H9 (cell line): ENCODE measurements around the gene RAF1. TPM values are rescaled to one million over a fixed set of nuclear protein-coding genes. Genes with fewer than 3 reads are reported as not detected.

Experiments
- DNase-seq: peaks from one replicate; pipeline ENCODE4 v3.0.0-alpha.2; 2017
- H2AFZ ChIP-seq: one replicate; pipeline ENCODE4 v1.6.1; 2013; ENCODE audit warnings: mild to moderate bottlenecking, low read length, control low read depth, moderate library complexity
- H2AK5ac ChIP-seq: 2 replicates; pipeline ENCODE4 v1.6.1; 2013; ENCODE audit warnings: low read length, control low read depth, mixed read lengths; ENCODE audit not compliant: insufficient read length
- H2BK120ac ChIP-seq: one replicate; pipeline ENCODE4 v1.6.1; 2013; ENCODE audit warnings: low read depth, mild to moderate bottlenecking, low read length, control low read depth, inconsistent platforms; ENCODE audit not compliant: poor library complexity, severe bottlenecking
- H2BK12ac ChIP-seq: 2 replicates; pipeline ENCODE4 v1.6.1; 2013; ENCODE audit warnings: low read length, control low read depth, mixed read lengths, low read depth; ENCODE audit not compliant: insufficient read length
- H2BK15ac ChIP-seq: 2 replicates; pipeline ENCODE4 v1.6.1; 2013; ENCODE audit warnings: low read depth, low read length, control low read depth
- H2BK20ac ChIP-seq: one replicate; pipeline ENCODE4 v1.6.1; 2013; ENCODE audit warnings: low read depth, mild to moderate bottlenecking, low read length, control low read depth, inconsistent platforms; ENCODE audit not compliant: poor library complexity, severe bottlenecking
- H2BK5ac ChIP-seq: 2 replicates; pipeline ENCODE4 v1.6.1; 2013; ENCODE audit warnings: low read length, control low read depth, mixed read lengths; ENCODE audit not compliant: insufficient read length
- H3K14ac ChIP-seq: 2 replicates; pipeline ENCODE4 v1.6.1; 2013; ENCODE audit warnings: low read length, control low read depth; ENCODE audit not compliant: insufficient read depth
- H3K18ac ChIP-seq: 2 replicates; pipeline ENCODE4 v1.6.1; 2013; ENCODE audit warnings: low read depth, mild to moderate bottlenecking, mixed read lengths, low read length, control low read depth; ENCODE audit not compliant: insufficient read length
- H3K23ac ChIP-seq: 2 replicates; pipeline ENCODE4 v1.6.1; 2013; ENCODE audit warnings: low read length, control low read depth, mixed read lengths, low read depth; ENCODE audit not compliant: insufficient read length
- H3K23me2 ChIP-seq: 2 replicates; pipeline ENCODE4 v1.6.1; 2013; ENCODE audit warnings: low read depth, mild to moderate bottlenecking, mixed read lengths, low read length, control low read depth; ENCODE audit not compliant: insufficient read length, poor library complexity, severe bottlenecking
- H3K27ac ChIP-seq: 2 replicates; pipeline ENCODE4 v1.5.1; 2013; ENCODE audit warnings: low read length, control low read depth, mixed read lengths, low read depth; ENCODE audit not compliant: insufficient read length
- H3K27me3 ChIP-seq: 2 replicates; pipeline ENCODE4 v1.6.1; 2013; ENCODE audit warnings: low read length, control low read depth, inconsistent platforms; ENCODE audit not compliant: insufficient read depth
- H3K4ac ChIP-seq: 2 replicates; pipeline ENCODE4 v1.6.1; 2013; ENCODE audit warnings: low read depth, mild to moderate bottlenecking, control low read depth, inconsistent platforms, low read length, moderate library complexity
- H3K4me1 ChIP-seq: 2 replicates; pipeline ENCODE4 v1.6.1; 2013; ENCODE audit warnings: low read length, control low read depth, inconsistent platforms; ENCODE audit not compliant: insufficient read depth
- H3K4me2 ChIP-seq: 2 replicates; pipeline ENCODE4 v1.6.1; 2013; ENCODE audit warnings: low read length, control low read depth, mixed read lengths; ENCODE audit not compliant: insufficient read length, insufficient read depth
- H3K56ac ChIP-seq: 2 replicates; pipeline ENCODE4 v1.6.1; 2013; ENCODE audit warnings: low read depth, mild to moderate bottlenecking, mixed read lengths, low read length, control low read depth; ENCODE audit not compliant: insufficient read length
- H3K79me1 ChIP-seq: 2 replicates; pipeline ENCODE4 v1.6.1; 2013; ENCODE audit warnings: low read depth, mild to moderate bottlenecking, moderate library complexity, low read length, control low read depth, inconsistent platforms; ENCODE audit not compliant: insufficient read depth, poor library complexity, severe bottlenecking
- H3K79me2 ChIP-seq: 2 replicates; pipeline ENCODE4 v1.6.1; 2013; ENCODE audit warnings: low read length, control low read depth, inconsistent platforms; ENCODE audit not compliant: insufficient read depth
- H3K9ac ChIP-seq: 2 replicates; pipeline ENCODE4 v1.6.1; 2013; ENCODE audit warnings: low read length, control low read depth, mixed read lengths; ENCODE audit not compliant: insufficient read length; ENCODE audit errors: extremely low read depth
- H3K9me3 ChIP-seq: one replicate; pipeline ENCODE4 v1.6.1; 2013; ENCODE audit warnings: low read depth, low read length, inconsistent platforms; ENCODE audit not compliant: control insufficient read depth
- H3T11ph ChIP-seq: one replicate; pipeline ENCODE4 v1.6.1; 2013; ENCODE audit warnings: mild to moderate bottlenecking, low read length, control low read depth, inconsistent platforms
- H4K20me1 ChIP-seq: one replicate; pipeline ENCODE4 v1.6.1; 2013; ENCODE audit not compliant: control insufficient read depth, insufficient read length, insufficient read depth
- H4K5ac ChIP-seq: 2 replicates; pipeline ENCODE4 v1.6.1; 2013; ENCODE audit warnings: low read depth, mild to moderate bottlenecking, mixed read lengths, low read length, control low read depth; ENCODE audit not compliant: insufficient read length
- H4K8ac ChIP-seq: replicated peaks from 2 replicates; pipeline ENCODE4 v1.6.1; 2013; ENCODE audit warnings: low read length, control low read depth, mixed read lengths, low read depth; ENCODE audit not compliant: insufficient read length
- H4K91ac ChIP-seq: 2 replicates; pipeline ENCODE4 v1.6.1; 2013; ENCODE audit warnings: low read depth, mild to moderate bottlenecking, moderate library complexity, mixed read lengths, low read length, control low read depth; ENCODE audit not compliant: insufficient read length
- H3K27ac Mint-ChIP-seq, 3 experiments: 2 replicates in 2 of 3; 3 replicates in 1 of 3; pipeline ENCODE4 v1.8.0; 2020 to 2021; ENCODE audit warnings: mixed read lengths in 3 of 3, mild to moderate bottlenecking in 1 of 3, moderate library complexity in 1 of 3
- H3K27me3 Mint-ChIP-seq: 2 replicates; pipeline ENCODE4 v1.8.0; 2021; ENCODE audit warnings: low read depth, mild to moderate bottlenecking, moderate library complexity, mixed read lengths
- H3K36me3 Mint-ChIP-seq, 3 experiments: 2 replicates in 2 of 3; 3 replicates in 1 of 3; pipeline ENCODE4 v1.8.0; 2020 to 2021; ENCODE audit warnings: low read depth in 3 of 3, mixed read lengths in 3 of 3; ENCODE audit not compliant: insufficient read depth in 1 of 3
- H3K4me1 Mint-ChIP-seq, 2 experiments: 2 replicates each; pipeline ENCODE4 v1.8.0; 2020; ENCODE audit warnings: mixed read lengths in 2 of 2
- H3K4me3 Mint-ChIP-seq, 2 experiments: 2 replicates in 1 of 2; 3 replicates in 1 of 2; pipeline ENCODE4 v1.8.0; 2020 to 2021; ENCODE audit warnings: mild to moderate bottlenecking in 2 of 2, mixed read lengths in 2 of 2, moderate library complexity in 1 of 2
- H3K9me3 Mint-ChIP-seq, 2 experiments: 2 replicates in 1 of 2; 3 replicates in 1 of 2; pipeline ENCODE4 v1.8.0; 2020; ENCODE audit warnings: mild to moderate bottlenecking in 2 of 2, mixed read lengths in 2 of 2, moderate library complexity in 1 of 2
- CTCF ChIP-seq: fragments of 200-600 bp; sonication (generic); conservative IDR thresholded peaks from 3 replicates; pipeline ENCODE4 v1.8.0; 2021; ENCODE audit warnings: antibody characterized with exemption, mild to moderate bottlenecking
- WGBS: extraction: QIAGEN DNeasy Blood & Tissue Kit; methylation state at CpG from one replicate; pipeline ENCODE4 v1.1.7; 2013; ENCODE audit warnings: missing lambda C conversion rate, low lambda C conversion rate, mixed read lengths; ENCODE audit not compliant: insufficient read length; ENCODE audit errors: extremely low coverage; 5-methylcytosine and 5-hydroxymethylcytosine counted together
- total RNA-seq: library from RNA; stranded (reverse); gene quantifications from 2 replicates; pipeline ENCODE4 v1.2.1, GENCODE V29; 2021

The RAF1 gene
- total RNA-seq, 1 experiment from 2014 or later, result 112 TPM

GRCh38 chr3:12612514-12613226 lies 51.2 kb downstream of the RAF1 start:
- H4K20me1 ChIP-seq, result no peaks in the 10 kb centered on the region
- Mint-ChIP-seq H3K27ac (no peak overlapping the region), H3K36me3 (peaks cover 9 to 54% (median 35%) of the 10 kb centered on the region in 3 experiments; a peak in 6 of 7 replicates), H3K4me3 (no peak overlapping the region), H3K4me1 (peaks cover 10 to 14% of the 10 kb centered on the region in 2 experiments), H3K9me3 (no peaks in the 10 kb centered on the region), H3K27me3 (no peaks in the 10 kb centered on the region)
- no peak overlapping the region for H3K4ac ChIP-seq
- H3K27me3 ChIP-seq, result no peaks in the 10 kb centered on the region
- H3T11ph ChIP-seq, result no peak overlapping the region
- TF ChIP-seq CTCF, result no peak
- no peak overlapping the region for H3K23ac ChIP-seq
- no peak for DNase-seq
- H3K4me2 ChIP-seq, result no peak overlapping the region
- no peaks in the 10 kb centered on the region for H3K23me2 ChIP-seq
- H2BK15ac ChIP-seq, result no peak overlapping the region
- no peak overlapping the region for H3K18ac ChIP-seq
- WGBS, result no CpG with 5 or more reads among the region's 6 CpGs
- no peak overlapping the region for H2BK12ac ChIP-seq
- H2BK20ac ChIP-seq, result no peak overlapping the region
- H2BK5ac ChIP-seq, result no peak overlapping the region
- H2BK120ac ChIP-seq, result no peak overlapping the region
- H2AFZ ChIP-seq, result no peak overlapping the region
- H4K91ac ChIP-seq, result no peak overlapping the region
- H3K56ac ChIP-seq, result no peak overlapping the region
- H3K14ac ChIP-seq, result no peak overlapping the region
- no peaks in the 10 kb centered on the region for H3K9me3 ChIP-seq
- no peaks in the 10 kb centered on the region for H3K79me1 ChIP-seq
- H2AK5ac ChIP-seq, result no peak overlapping the region
- H3K9ac ChIP-seq, result no peak overlapping the region
- no peak overlapping the region for H3K27ac ChIP-seq
- no peaks in the 10 kb centered on the region; the same call in 1 of the 2 replicates for H3K4me1 ChIP-seq
- H4K8ac ChIP-seq, result no peak overlapping the region
- no peak overlapping the region for H4K5ac ChIP-seq
- peaks cover 2% of the 10 kb centered on the region; the same call in 1 of the 2 replicates for H3K79me2 ChIP-seq
